ENCODE measurements around the gene NT5C.
A peak's percentile ranks its signal among the peaks of the same experiment; 100 is the strongest.

NT5C gene

DNA sequence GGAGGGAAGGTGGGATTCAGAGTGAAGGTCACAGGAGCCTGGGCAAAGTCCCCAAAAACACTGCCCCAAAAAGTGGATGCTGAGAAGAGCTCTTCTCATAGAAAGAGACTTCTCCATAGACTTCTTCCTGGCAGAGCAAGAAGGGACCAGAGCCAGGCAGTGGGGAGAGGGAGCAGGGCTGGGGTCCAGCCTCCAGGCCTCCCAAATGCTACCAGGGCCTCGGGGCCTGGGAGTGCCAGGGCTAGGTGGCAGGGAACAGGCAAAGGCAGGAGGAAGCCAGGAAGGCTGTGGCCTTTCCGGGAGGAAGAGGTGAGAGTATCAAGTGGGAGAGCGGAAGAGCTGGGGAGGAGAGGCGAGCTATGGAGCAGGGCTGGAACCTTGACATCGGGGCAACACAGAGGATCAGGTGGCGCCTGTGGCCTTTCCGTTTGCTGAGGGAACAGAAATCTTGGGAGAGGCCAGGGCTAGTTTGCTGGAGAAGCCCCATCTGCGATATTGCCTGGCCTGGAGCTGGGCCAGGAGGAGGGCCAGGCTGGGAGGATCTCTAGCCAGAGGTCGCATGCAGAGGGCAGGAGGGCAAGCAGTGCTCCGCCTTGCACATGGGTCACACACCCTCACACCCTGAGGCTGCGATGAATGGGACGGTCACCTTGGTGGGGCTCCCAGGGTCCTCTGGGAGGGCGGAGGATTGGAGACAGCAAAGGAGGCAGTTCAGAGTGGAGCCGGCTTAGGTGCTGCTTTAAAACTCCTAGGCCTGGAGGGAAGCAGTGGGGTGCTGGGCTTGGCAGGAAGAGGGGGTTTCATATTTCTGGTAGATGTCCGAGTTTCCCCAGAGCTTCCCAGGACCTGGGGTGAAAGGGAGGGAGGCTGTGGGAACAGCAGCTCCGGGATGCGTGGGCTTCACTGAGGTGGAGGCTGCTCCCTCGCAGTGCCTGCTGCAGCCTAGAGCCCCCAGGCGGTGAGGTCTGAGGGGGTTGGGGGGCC is 40.4 kb downstream of the NT5C start:
- DNase-seq = no peak

GRCh38 chr17:75088465-75089417 is 42.8 kb downstream of the NT5C start:
- DNase-seq = no peak

GRCh38 chr17:75087558-75088453 is 43.7 kb downstream of the NT5C start, which contains the start of gene SLC16A5:
Gene SLC16A5, plus strand, starts transcription at chr17:75087954. Its CDS starts 5,683 bp downstream, at chr17:75093637.
- DNase-seq = peak; percentile 54

DNA sequence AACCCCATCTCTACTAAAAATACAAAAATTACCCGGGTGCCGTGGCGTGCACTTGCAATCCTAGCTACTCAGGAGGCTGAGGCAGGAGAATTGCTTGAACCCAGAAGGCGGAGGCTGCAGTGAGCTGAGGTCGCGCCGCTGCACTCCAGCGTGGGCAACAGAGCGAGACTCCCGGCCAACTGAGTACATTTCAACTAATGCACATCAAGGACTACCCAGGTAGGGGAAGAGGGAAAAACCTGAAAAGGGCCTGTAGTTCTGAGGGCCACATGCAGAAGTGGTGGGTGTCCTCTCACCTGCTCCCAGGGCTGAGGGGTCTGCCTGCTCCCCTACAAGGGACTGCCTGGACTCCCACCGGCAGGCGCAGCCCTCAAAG is 44.4 kb downstream of the NT5C start:
- DNase-seq = no peak

DNA sequence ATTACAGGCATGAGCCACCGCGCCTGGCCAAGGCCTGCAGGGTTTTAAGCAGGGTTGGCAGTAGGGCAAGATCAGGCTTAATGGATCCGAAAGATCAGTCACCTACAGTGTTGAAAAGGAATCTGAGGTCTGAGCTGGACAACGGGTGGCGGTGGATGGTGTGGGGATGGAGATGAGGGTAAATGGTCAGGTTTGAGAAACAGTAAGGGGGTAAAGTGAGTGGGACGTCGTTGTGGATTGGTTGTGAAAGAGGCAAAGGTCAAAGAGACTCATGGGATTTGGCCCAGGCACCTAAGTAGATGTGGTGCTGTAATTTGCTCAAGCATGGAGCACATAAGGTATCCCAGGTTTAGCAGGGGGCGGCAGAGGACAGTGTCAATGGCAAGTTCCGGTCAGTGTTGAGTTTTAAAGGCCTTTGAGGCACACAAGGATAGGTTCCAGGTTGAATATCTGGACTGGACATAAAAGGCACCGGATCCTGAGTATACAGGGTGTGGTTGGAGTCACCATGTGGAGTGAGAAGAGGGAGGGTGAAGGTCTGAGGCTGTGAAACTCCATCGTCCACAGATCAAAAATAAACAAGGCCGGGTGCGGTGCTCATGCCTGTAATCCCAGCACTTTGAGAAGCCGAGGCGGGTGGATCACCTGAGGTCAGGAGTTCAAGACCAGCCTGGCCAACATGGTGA is 44.9 kb downstream of the NT5C start:
- no peak for DNase-seq

- DNase-seq = no peak
Measured at GRCh38 chr17:75084039-75084660, 47.4 kb downstream of the NT5C start.

DNA sequence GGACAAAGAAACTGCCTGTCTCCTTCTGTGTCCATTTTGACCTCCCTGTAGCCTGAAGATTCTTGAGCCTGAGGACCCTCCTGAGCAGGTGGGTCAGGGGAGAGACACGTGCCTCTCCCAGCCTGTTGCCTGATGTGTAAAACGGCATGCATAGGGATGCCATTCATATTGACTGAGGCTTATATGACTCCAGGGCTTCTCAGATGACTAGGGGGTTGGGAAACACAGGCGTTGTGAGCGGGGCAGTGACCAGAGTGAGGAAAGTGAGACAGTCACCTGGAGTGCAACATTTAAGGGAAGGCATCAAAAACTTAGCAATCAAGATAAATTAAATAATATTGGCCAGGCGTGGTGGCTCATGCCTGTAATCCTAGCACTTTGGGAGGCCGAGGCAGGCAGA is 48.9 kb downstream of the NT5C start:
- no peak for DNase-seq

- DNase-seq = no peak
Measured at GRCh38 chr17:75081611-75082540, 49.7 kb downstream of the NT5C start.

Measured in CD4-positive, alpha-beta T cell treated with Interleukin-17A for 1 hour (primary cell).